Measurements from ENCODE around the gene OR4K2. TPM values are rescaled to one million over a fixed set of nuclear protein-coding genes. Genes with fewer than 3 reads are reported as not detected.

Gene OR4K2
- total RNA-seq, 2 experiments from 2014 or later: not detected

Other genes starting within 250 kb of the OR4K2 start
- gene OR11H2, start 161.3 kb upstream of the OR4K2 start, total RNA-seq: not detected
- not detected for gene OR4Q3, start 131.6 kb upstream of the OR4K2 start, total RNA-seq
- not detected for gene OR4M1, start 101.6 kb upstream of the OR4K2 start, total RNA-seq
- not detected for gene OR4N2, start 71.4 kb upstream of the OR4K2 start, total RNA-seq
- not detected for gene OR4K5, start 45.5 kb downstream of the OR4K2 start, total RNA-seq
- gene OR4K1, start 55.8 kb downstream of the OR4K2 start, total RNA-seq: not detected
- not detected for gene OR4K15, start 100.4 kb downstream of the OR4K2 start, total RNA-seq
- not detected for gene OR4Q2, start 127.0 kb downstream of the OR4K2 start, total RNA-seq
- not detected for gene OR4K14, start 144.2 kb downstream of the OR4K2 start, total RNA-seq
- not detected for gene OR4K13, start 160.9 kb downstream of the OR4K2 start, total RNA-seq
- not detected for gene OR4L1, start 184.9 kb downstream of the OR4K2 start, total RNA-seq
- gene OR4K17, start 235.6 kb downstream of the OR4K2 start, total RNA-seq: not detected